Measurements from ENCODE around the gene WDR64. TPM values are rescaled to one million over a fixed set of nuclear protein-coding genes. Genes with fewer than 3 reads are reported as not detected.

The WDR64 gene
- total and polyA plus RNA-seq, 2 of the 4 experiments (the other 2 are of a cell fraction) = not detected

DNA sequence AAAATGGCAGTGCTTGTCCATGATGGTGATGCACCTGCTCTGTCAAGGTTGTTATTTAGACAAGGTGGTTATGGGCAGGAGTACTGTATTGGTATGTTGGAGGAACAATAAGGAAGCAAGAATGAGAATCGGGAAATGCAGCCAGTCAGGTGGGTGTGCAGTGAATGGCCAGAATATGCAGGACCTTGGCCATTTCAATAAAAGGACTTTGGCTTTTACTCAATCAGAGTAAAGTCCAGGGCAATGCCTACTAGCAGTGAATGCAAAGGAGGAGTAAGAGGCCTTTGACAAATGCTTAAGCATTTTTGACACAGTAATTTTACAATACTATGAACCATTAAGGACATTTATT lies 9.5 kb upstream of the WDR64 start:
- H2BK5ac ChIP-seq (ENCODE audit: low read depth, low read length, poor library complexity, severe bottlenecking) = no peak overlapping the region
- H2AK9ac ChIP-seq (replicated peaks; ENCODE audit: low read depth, low read length, poor library complexity) = no peak overlapping the region
- no peak overlapping the region for H2BK15ac ChIP-seq (ENCODE audit: low read depth, low read length)
- H3K9me3 ChIP-seq (ENCODE audit: control insufficient read depth, insufficient read depth, low read length) = no peaks in the 10 kb centered on the region
- H3K4me1 ChIP-seq (ENCODE audit: control insufficient read depth, insufficient read depth, low read length) = peaks cover 4% of the 10 kb centered on the region
- intact Hi-C loops (cut with micrococcal nuclease) (no loop called here), dilution Hi-C loops (cut with HindIII; ENCODE audit: low sequenced_read_pairs, unreplicated experiment) (no loop called here), in situ Hi-C loops (cut with MboI; ENCODE audit: low sequenced_read_pairs) (no loop called here)
- H2AFZ ChIP-seq (replicated peaks; ENCODE audit: low read length, poor library complexity) = no peak overlapping the region
- no peak overlapping the region for H3K27ac ChIP-seq (ENCODE audit: insufficient read depth, low read length)
- 100% methylated on average over 1 of the region's 1 CpG; no CpG with 5 or more reads in 1 of the 2 experiments for WGBS, 2 experiments (ENCODE audit: extremely low coverage in 2 of 2, insufficient read length in 1 of 2)
- no peak overlapping the region for H3K9ac ChIP-seq (ENCODE audit: low read depth, low read length)
- no peaks in the 10 kb centered on the region for H3K36me3 ChIP-seq (ENCODE audit: control insufficient read depth, insufficient read depth, low read length)
- H4K20me1 ChIP-seq (ENCODE audit: insufficient read depth, low read length) = 0 out of 2 replicates have a peak, but pooled peaks cover 3% of the 10 kb centered on the region
- no peak overlapping the region for H3K4me3 ChIP-seq (ENCODE audit: insufficient read depth, low read depth, low read length)
- H2AK5ac ChIP-seq (ENCODE audit: low read depth, low read length) = no peak overlapping the region
- H3K27me3 ChIP-seq (ENCODE audit: control insufficient read depth, insufficient read depth, low read length) = no peaks in the 10 kb centered on the region
- no peak overlapping the region for H3K56ac ChIP-seq (ENCODE audit: extremely low read depth, insufficient read depth, low read length)
- H3K14ac ChIP-seq (replicated peaks; ENCODE audit: low read depth, low read length) = no peak overlapping the region
- no peak overlapping the region for H3K4me2 ChIP-seq (ENCODE audit: low read depth, low read length)
- POLR2A ChIA-PET (ENCODE audit: unreplicated experiment) = no interaction called here
- no peak overlapping the region for H2BK120ac ChIP-seq (ENCODE audit: low read depth, low read length)
- no peak overlapping the region for H4K91ac ChIP-seq (ENCODE audit: insufficient read depth, low read depth, low read length)
- CTCF ChIA-PET = interaction anchor here (0.7 kb wide), 1 partner anchor 259 kb away, joined by 3 read pairs; no protein-coding TSS in a partner anchor
- peaks cover 6% of the 10 kb centered on the region; the same call in 1 of the 2 replicates for H3K9me1 ChIP-seq (ENCODE audit: insufficient read depth, low read length)
- no peak overlapping the region for H4K5ac ChIP-seq (ENCODE audit: low read depth, low read length)
- H2BK20ac ChIP-seq (ENCODE audit: low read depth, low read length) = no peak overlapping the region
- no peak overlapping the region for H4K8ac ChIP-seq (ENCODE audit: low read depth in 2 of 2, low read length in 2 of 2)
- no peak overlapping the region for H3K4ac ChIP-seq (ENCODE audit: low read depth, low read length)
- no TSS peak for BruUV-seq (replicated peaks)
- no peak overlapping the region for H3K18ac ChIP-seq (ENCODE audit: low read depth, low read length)
- no peak for ATAC-seq (ENCODE audit: low read depth)
- TF ChIP-seq MAFK (IDR thresholded peaks at IDR 0.05; ENCODE audit: low read depth, low read length) (no peak), FOS (IDR thresholded peaks at IDR 0.05; ENCODE audit: low read depth, low read length) (no peak), RAD21 (IDR thresholded peaks at IDR 0.05; ENCODE audit: low read length) (no peak), POLR2A (IDR thresholded peaks at IDR 0.05; ENCODE audit: low read depth, low read length) (no peak), RFX5 (IDR thresholded peaks at IDR 0.05; ENCODE audit: low read depth, low read length) (no peak), CHD1 (IDR thresholded peaks at IDR 0.05; ENCODE audit: low read depth, low read length) (no peak), SMC3 (IDR thresholded peaks at IDR 0.05; ENCODE audit: low read depth, low read length) (no peak), BHLHE40 (IDR thresholded peaks at IDR 0.05; ENCODE audit: low read depth, low read length) (no peak), RCOR1 (IDR thresholded peaks at IDR 0.05; ENCODE audit: insufficient replicate concordance, low read length) (no peak)
- TF ChIP-seq, protein P1, sequence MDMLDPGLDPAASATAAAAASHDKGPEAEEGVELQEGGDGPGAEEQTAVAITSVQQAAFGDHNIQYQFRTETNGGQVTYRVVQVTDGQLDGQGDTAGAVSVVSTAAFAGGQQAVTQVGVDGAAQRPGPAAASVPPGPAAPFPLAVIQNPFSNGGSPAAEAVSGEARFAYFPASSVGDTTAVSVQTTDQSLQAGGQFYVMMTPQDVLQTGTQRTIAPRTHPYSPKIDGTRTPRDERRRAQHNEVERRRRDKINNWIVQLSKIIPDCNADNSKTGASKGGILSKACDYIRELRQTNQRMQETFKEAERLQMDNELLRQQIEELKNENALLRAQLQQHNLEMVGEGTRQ (IDR thresholded peaks at IDR 0.05; ENCODE audit: low read depth, low read length) = no peak
- H3K79me1 ChIP-seq (ENCODE audit: low read depth in 1 of 2, low read length in 2 of 2) = peaks cover 9 to 10% of the 10 kb centered on the region in 2 experiments
- no peak for DNase-seq
- no peak overlapping the region for H3K23ac ChIP-seq (ENCODE audit: low read depth, low read length)
